Coronary artery (tissue), 2 donors: ENCODE measurements around the gene PAX3.
A peak's percentile ranks its signal among the peaks of the same experiment; 100 is the strongest.

Experiments
- DNase-seq: peaks from one replicate; pipeline ENCODE4 v3.0.0-alpha.2; 2017; ENCODE audit warnings: low spot score
- H3K27ac ChIP-seq, 2 donors: fragments of 200-600 bp; sonication (generic); one replicate each; pipeline ENCODE4 v1.5.1; 2016 to 2019
- H3K4me3 ChIP-seq: fragments of 200-600 bp; sonication (generic); 2 replicates; pipeline ENCODE4 v1.5.1; 2016; ENCODE audit warnings: mild to moderate bottlenecking, moderate library complexity
- CTCF ChIP-seq: fragments of 200-600 bp; sonication (generic); IDR thresholded peaks from one replicate; pipeline ENCODE4 v1.5.1; 2019; ENCODE audit warnings: antibody characterized with exemption

PAX3 gene

GRCh38 chr2:222295368-222296062 lies 3.3 kb downstream of the PAX3 start:
- Histone ChIP-seq H3K4me3 (peak overlapping the region; percentile 63), H3K27ac (no peak overlapping the region)
- DNase-seq, result no peak
- TF ChIP-seq CTCF, result no peak

- Histone ChIP-seq H3K4me3 (peak overlapping the region; percentile 63), H3K27ac (no peak overlapping the region)
- DNase-seq, result no peak
- no peak for TF ChIP-seq CTCF
Measured at GRCh38 chr2:222294996-222295367, 3.8 kb downstream of the PAX3 start.

GRCh38 chr2:222293660-222294630 lies 4.9 kb downstream of the PAX3 start:
- H3K27ac ChIP-seq, result no peak overlapping the region
- TF ChIP-seq CTCF, result no peak
- no peak for DNase-seq
- H3K4me3 ChIP-seq, result peak overlapping the region; percentile 25

- no peak for DNase-seq
- Histone ChIP-seq H3K4me3 (no peak overlapping the region), H3K27ac (no peak overlapping the region)
- no peak for TF ChIP-seq CTCF
Measured at GRCh38 chr2:222292149-222293134, 6.4 kb downstream of the PAX3 start.

GRCh38 chr2:222291485-222291841 lies 7.3 kb downstream of the PAX3 start:
- DNase-seq, result no peak
- no peak overlapping the region for H3K27ac ChIP-seq
- TF ChIP-seq CTCF, result no peak
- H3K4me3 ChIP-seq, result no peak overlapping the region

GRCh38 chr2:222290736-222291484 lies 7.9 kb downstream of the PAX3 start:
- TF ChIP-seq CTCF, result no peak
- H3K27ac ChIP-seq, result no peak overlapping the region
- DNase-seq, result no peak
- peak overlapping the region; percentile 57 for H3K4me3 ChIP-seq
